GM18520 (cell line): ENCODE data around the gene SORCS2.

Source experiments
- ATAC-seq: cut with Tn5 transposase; IDR thresholded peaks from one replicate; pipeline ENCODE4 v1.9.1; 2021; ENCODE audit not compliant: unreplicated experiment

SORCS2 gene

DNA sequence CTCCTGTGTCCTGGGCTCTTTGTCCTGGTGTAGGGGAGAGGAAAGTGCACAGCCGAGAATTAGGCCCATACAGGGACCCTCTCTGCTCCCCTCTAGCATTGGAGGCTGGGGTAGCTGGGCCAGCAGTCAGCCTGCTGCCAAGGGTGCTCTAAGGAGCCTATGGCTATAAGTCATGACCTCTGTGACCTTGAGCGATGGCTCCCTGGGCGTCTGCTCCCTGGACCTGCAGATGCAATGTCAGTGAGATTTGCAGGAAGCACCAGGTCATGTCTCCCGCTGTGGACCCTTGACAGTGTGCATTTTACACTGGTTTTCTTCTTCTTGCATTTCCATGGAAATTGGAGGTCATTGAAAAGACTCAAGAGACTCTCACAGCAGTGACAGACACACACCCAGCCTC, 476.5 kb downstream of the SORCS2 start:
- ATAC-seq: no peak

DNA sequence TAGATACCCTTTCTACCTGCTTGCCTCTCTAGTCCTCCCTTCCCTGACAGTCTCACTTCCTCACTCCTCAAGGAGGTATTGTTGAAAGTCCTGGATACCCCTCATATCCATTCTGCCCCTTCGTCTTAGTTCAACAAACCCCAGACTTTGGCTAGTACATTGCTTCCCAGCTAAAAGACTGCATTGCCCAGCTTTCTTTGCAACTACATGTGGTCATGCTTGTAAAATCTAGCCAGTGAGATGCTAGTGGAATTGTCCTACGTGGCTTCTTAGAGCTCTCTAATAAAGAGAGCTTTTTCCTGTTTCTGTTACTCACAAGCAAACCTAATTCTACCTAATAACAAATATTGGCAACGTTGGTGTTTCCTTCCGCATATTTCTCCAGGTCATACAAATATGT, 480.3 kb downstream of the SORCS2 start:
- ATAC-seq: no peak

DNA sequence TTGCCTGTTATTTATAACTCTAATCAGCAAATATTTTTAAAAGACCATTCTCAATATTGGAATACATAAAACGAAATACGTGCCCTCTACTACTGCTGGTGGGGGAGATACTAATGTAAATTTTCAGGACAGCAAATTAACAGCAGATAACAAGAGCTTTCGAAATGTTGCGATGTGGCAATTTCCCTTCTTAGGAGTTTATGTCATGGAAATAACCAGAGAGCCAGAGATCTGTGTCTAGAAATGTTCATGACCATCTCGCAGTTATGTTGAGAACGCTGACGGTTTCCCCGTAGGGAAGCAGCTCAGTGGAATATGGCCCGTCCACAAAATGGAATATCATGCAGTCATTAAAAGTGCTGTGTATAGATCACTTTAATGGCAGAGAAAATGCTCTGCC, 480.8 kb downstream of the SORCS2 start:
- ATAC-seq: no peak

DNA sequence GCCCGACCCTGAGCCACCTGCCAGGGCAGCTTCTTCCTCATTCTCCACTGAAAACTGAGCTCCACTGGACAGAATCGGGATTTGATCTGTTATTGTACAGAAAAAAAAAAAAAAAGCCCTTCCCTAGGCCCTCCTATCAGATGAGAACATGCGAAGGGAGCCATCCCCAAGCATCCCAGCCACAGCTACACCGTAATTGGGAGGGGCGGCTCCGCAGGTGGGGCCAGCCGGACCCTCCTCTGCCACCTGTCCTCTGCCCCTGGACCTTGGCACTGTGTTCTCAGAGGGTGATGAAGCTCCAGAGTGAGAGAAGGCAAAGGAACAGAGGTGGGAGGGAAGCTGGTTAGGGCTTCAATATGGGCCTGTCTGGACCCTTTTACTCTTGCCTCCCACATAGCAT, 482.4 kb downstream of the SORCS2 start:
- ATAC-seq: no peak

DNA sequence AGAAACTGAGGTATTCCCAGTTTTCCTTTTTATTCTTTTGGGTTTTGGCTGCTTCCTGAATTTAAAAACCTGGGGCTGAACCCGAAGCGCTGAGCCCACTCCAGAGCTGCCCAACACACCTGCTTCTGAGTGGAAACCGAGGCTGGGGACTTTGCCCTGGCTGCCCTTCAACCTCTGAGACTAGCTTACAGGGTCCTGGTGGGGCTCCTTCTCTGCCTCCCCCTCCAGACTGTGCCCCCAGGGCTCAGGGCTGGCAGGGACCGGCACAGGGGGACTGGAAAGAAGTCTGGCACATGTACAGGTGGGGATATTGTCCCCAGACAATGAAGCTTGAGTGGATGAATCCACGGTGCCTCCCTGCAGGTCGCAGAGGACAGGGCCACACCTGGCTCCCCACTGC, 482.8 kb downstream of the SORCS2 start:
- no peak for ATAC-seq

DNA sequence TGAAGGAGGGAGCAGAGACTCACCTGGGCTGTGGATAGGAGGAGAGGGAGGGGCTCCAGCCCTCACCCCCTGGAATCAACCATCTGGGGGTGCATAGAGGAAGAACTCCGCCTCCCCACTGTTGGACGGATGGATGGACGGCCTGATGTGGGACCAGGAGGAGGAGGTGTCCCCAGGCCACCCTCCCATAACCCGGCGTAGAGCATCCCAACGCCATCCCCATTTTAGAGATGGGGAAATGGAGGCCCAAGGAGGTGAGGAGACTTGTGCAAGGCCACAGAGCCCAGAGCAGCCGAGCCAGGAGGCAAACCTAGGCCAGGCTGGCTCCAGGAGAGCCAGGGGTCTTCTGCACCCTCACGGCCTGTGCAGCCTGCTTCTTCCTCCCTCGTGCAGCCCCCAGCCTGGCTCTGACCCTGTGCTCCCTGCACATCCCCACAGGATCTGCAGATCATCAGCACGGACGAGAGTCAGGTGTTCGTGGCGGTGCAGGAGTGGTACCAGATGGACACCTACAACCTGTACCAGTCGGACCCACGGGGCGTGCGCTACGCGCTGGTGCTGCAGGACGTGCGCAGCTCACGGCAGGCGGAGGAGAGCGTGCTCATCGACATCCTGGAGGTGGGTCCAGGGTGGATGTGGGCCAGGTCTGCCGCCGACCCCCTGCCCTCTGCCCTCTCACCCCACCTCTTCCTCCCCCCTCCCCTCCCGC, 483.4 kb downstream of the SORCS2 start:
- ATAC-seq: no peak

DNA sequence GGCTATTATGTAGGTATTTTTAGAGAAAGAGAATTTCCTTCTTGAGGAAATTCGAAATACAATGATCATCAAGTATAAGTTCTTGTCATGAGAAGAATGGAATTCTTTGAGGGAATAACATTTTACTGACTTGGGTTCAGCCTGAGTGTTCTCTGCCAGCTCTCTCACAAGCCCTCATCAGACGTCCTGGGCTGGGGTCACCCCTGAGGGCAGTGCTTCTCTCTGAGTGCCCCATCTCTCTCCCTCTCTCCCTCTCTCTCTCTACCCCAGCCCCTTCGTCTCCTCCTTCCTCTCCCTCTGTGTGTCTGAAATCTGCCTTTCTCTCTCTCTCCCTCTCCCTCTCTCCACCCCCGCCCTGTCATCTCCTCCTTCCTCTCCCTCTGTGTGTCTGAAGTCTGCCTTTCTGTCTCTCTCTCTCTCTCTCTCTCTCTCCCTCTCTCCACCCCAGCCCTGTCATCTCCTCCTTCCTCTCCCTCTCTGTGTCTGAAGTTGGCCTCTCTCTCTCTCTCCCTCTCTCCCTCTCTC, 484.1 kb downstream of the SORCS2 start:
- no peak for ATAC-seq

DNA sequence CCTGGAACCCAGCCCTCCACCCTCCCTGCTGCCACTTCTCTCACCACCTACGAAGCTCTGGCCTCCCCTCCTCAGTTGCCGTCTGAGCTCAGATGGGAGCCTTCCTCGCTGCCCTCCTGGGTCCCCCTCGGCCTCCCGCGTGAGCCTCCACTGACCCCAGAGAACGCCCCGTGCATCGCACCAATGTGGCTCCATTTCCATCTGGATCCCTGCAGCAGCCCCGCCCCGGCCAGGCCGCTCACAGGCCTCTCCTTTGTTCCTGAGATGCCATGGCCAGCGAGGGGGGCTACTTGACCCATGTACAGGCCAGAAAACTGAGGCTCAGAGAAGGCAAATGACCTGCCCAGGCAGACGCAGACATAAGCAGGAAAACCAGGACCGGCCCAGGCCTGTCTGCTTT, 484.7 kb downstream of the SORCS2 start:
- no peak for ATAC-seq

DNA sequence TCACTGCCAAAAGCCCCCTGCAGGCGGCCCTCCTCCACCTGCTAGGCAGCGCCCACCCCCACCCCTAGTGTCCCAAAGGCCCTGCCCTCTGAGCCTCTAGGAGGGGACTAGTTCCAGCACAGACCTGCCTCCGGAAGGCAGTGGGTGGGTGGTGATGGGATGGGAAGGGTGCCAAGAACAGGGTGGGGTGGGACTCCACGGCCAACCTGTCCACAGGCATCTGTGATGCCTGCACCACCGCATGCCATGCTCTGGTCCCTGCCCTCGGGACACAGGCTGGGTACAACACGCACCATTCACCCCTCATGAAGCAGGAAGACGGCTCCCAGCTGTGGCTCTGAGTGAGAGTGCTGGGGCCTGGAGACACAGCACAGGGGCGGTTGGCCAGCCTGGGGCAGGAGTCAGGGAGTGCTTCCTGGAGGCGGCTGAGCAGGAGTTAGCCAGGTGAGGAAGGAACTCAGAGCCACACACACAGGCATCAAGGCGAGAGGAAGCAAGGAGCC, 485.5 kb downstream of the SORCS2 start:
- no peak for ATAC-seq

DNA sequence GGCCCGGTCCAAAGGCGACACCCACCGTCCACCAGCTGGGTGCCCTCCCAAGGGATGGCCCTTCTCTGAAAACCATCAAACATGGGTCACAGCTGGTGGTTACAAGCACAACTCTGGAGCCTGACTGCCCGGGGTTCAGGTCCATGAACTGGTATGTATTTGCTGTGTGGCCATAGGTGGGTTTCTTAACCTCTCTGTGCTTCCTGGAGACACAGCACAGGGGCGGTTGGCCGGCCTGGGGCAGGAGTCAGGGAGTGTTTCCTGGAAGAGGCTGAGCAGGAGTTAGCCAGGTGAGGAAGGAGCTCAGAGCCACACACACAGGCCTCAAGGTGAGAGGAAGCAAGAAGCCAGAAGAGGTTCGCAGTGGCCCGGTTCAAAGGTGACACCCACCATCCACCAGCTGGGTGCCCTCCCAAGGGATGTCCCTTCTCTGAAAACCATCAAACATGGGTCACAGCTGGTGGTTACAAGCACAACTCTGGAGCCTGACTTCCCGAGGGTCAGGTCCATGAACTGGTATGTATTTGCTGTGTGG, 486.0 kb downstream of the SORCS2 start:
- no peak for ATAC-seq

DNA sequence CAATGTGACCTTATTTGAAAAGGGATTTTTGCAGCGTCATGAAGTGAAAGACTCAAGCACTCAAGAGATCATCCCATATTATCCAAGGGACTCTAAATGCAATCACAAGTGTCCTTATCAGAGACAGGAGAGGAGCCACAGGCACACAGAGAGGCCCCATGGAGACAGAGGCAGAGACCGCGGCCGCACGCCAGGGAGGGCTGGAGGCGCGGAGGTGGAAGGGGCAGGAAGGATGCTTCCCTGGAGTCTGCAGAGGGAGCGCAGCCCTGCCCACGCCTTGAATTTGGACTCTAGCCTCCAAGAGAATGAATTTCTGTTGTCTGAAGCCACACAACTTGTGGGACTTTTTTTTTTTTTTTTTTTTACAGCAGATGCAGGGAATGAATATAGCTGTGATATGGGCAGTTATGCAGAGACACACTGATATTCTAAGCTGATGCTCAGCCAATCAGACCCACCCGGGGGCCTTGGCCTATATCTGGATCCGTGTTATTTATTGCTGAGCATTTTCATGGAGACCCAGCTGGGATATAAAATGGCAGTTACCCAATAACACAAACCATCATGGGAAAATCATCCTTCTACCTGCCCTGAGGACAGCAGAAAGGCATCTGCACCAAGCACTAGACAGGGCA, 487.2 kb downstream of the SORCS2 start:
- no peak for ATAC-seq

DNA sequence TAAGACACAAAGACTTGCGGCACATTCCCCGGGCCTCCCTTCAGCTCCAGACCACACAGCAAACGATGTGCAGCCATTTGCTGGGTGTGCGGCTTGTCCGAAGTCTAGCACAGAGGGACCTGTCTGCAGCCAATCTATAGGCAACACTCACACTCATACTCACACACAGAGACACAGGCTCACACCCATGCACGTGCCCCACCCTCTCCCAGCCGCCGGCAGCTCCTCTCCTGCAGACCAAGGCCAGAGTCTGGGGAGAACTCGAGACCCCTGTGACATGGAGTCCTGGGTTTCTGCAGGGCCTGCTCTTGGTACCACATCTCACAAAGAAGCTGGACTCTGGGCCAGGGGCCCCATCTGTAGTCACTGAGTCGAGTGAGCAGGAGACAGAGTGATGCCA, 487.8 kb downstream of the SORCS2 start:
- ATAC-seq: no peak

DNA sequence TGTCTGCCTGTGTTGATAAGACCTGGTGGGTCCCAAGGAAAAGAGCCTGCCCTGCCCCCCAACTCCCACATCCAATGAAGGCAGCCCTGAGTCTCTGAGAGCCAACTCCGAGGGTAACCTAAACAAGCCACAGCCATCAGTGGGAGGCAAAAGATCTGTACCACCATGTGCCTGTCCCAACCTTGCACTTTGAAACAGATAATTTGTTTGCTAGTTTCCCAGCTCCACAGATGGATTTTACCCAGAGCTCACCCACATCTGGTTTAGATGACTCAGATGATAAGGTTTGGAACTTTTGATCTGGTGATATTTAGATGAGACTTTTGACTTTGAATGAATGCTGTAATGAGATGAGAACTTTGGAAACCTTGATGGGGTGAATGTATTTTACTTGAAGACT, 488.4 kb downstream of the SORCS2 start:
- no peak for ATAC-seq

DNA sequence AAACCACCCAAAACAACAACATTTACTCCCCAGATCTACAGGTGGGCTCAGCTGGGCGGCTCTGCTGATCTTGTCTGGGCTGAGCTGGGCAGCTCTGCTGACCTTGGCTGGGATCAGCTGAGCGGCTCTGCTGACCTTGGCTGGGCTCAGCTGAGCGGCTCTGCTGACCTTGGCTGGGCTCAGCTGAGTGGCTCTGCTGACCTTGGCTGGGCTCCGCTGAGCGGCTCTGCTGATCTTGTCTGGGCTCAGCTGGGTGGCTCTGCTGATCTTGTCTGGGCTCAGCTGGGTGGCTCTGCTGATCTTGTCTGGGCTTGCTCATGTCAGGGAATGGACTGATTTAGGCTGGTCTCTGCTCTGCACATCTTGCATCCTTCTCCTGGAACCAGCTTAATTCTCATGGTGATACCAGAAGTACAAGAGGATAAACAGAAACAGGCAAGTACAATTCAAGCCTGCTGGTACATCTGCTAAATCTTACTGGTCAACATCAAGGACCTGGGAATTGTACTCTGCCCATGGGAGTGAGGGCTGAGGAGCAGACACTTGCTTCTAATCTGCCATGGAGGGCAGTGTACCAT, 490.9 kb downstream of the SORCS2 start:
- ATAC-seq: no peak

DNA sequence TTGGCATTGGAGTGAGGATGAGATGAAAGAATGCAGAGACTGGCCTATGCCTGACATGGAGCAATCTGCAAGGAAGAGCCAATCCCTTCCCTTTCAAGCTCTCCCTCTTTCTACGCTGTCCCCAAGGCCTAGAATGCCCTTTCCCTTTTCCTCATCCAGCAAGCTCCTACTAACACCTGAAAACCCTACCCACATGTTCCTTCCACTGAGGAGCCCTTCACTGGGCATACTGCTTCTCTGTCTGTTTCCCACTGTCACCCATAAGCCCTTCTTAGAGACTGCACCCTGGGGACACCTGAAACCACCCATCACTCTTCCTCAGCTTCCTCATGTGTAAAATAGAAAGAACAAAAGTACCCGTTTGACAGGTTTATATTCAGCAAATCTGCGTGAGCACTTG, 492.0 kb downstream of the SORCS2 start:
- no peak for ATAC-seq

DNA sequence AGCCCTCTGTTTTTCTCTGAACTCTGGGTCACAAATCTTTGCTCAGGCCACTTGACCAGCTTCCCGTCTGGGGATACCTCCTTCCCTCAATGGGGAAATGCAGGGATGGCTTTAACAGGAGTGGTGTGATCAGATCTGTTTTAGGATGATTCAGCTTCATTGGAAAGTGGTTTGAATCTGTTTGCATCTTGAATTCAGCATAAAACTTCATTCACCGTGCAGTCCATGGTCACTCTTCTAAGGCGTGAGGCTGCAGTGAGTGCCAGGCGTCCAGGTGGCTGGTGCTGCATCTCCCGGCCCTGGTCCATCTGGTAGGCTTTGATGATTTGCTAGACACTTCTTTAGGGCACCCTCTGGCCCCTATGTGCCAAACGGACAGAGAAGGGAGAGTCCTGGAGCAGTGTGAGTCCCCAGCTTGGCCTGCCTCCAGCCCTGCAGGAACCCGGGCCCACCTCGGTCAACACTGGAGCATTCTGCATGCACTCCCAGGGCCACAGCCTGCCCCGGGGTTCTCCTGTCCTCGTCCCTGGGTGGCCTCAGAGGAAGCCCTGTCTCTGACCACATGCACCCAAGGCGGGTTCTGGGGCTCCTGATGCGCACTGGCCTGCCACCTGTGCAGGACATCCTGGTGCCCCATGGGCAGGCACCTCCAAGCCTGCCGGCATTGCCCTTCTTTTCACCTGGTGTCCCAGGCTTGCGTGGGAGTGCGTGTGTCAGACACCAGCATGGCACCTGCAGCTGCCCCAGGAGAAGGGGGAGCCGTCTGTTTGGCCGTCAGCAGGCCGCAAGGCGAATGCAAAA, 493.9 kb downstream of the SORCS2 start:
- ATAC-seq: no peak

DNA sequence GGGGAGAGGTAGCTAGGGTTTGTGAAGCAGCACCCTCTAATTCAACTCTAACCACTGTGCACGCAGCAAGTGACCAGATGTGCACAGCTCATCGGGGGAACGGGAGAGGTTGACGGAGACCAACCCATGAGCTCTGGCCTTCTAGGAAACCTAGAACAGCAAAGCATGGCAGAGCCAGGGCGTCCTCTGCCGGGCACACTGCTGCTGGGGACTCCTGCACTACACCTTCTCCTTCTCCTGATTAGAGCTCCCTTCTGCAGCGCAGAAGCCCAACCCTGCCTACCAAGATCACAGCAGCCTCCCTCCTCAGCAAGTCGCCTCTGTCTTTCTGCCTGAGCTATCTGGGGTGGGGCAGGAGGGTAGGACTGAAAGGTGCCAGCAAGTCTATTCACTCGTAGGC, 494.7 kb downstream of the SORCS2 start:
- ATAC-seq: no peak

DNA sequence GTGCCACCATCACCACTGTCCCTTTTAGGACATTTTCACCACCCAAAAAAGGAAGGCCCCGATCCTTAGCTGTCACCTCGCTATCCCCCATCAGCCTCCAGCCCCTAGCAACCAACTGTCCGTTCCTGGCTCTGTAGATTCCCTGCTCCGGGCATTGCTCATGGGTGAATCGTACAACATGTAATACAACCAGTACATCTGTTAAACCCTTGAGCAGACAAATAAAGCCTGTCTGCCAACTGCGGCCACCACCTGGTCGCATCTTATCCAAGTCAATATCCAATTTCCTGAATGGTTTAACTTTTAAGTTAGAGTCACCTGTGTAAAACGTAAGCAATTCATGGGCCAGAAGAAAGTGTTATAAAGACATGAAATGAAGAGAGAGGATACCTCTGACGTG, 495.5 kb downstream of the SORCS2 start:
- no peak for ATAC-seq

DNA sequence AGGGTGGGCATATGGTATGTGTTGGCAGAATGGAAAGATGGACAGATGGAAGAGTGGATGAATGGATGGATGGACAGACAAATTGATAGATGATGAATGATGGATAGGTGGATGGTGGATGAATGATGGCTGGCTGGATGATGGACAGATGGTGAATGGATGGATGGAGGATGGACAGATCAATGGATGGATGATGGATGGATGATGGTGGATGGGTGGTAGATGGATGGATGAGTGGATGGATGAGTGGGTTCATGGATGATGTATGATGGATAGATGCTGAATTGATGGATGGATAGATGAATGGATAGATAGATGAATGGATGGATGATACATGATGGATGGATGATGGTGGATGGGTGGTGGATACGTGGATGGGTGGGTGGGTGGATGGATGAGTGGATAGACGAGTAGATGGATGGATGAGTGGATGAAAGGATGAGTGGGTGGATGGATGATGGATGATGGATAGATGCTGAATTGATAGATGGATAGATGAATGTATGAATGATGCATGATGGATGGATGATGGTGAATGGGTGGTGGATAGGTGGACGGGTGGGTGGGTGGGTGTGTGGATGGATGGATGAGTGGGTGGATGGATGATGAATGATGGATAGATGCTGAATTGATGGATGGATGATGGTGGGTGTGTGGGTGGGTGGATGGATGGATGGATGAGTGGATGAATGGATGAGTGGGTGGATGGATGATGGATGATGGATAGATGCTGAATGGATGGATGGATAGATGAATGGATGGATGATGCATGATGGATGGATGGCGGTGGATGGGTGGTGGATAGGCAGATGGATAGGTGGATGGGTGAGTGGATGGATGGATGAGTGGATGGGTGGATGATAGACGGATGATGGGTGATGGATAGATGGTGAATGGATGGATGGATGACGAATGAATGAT, 497.7 kb downstream of the SORCS2 start:
- no peak for ATAC-seq

DNA sequence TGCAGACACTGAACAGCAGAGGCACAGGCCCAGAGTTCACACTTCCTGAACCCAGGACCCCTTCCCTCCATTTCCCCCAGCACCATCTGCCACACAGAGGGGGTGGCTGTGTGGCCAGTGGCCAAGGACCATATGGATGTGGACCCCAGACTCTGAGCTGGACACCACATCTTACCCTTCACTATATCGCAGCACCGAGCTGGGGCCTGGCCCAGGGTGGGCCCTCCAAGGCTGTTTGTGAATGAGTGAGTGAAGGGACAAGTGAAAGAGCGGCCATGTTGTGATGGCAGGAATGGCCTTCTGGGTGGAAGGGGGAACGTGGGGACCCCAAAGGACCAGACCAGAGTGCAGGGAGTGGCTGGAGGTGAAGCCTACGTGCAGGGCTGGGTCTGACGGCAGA, 498.7 kb downstream of the SORCS2 start:
- no peak for ATAC-seq
